Lung microvascular endothelial cell (primary cell): ENCODE data around the gene ARL4C. TPM values are rescaled to one million over a fixed set of nuclear protein-coding genes. Genes with fewer than 3 reads are reported as not detected.

ENCODE experiments used
- DNase-seq, 2 donors: peaks; one replicate each; pipeline versions ENCODE4 v3.0.0 to v3.0.0-alpha.2; 2010; ENCODE audit warnings: low read depth in 2 of 2
- total RNA-seq: library from RNA; depleted of rRNA; stranded (reverse); fragments of >200 nt; gene quantifications from 2 replicates; pipeline ENCODE4 v1.2.1, GENCODE V29; 2014

The ARL4C gene
- total RNA-seq: 2.2 and 3.8 TPM in 2 replicates

- DNase-seq: peak; percentile 84
Measured at GRCh38 chr2:234496835-234497593, at the start of gene ARL4C. ARL4C (minus strand) TSS chr2:234497081; CDS start chr2:234496586, 495 bp downstream.

- peak; percentile 57 to 65 for DNase-seq
Measured at GRCh38 chr2:234544659-234545611, 48.1 kb upstream of the ARL4C start.

GRCh38 chr2:234542742-234543141 lies 45.9 kb upstream of the ARL4C start:
- no peak for DNase-seq

- no peak for DNase-seq
Measured at GRCh38 chr2:234537929-234538328, 41.0 kb upstream of the ARL4C start.

- DNase-seq: no peak
Measured at GRCh38 chr2:234536178-234536965, 39.5 kb upstream of the ARL4C start.

- DNase-seq: no peak
Measured at GRCh38 chr2:234535464-234535863, 38.6 kb upstream of the ARL4C start.

GRCh38 chr2:234534515-234534914 lies 37.6 kb upstream of the ARL4C start:
- no peak for DNase-seq

- DNase-seq: no peak
Measured at GRCh38 chr2:234533626-234534025, 36.7 kb upstream of the ARL4C start.

GRCh38 chr2:234528410-234529148 lies 31.7 kb upstream of the ARL4C start:
- DNase-seq: no peak

- DNase-seq: no peak
Measured at GRCh38 chr2:234526711-234527110, 29.8 kb upstream of the ARL4C start.

GRCh38 chr2:234521536-234521935 lies 24.7 kb upstream of the ARL4C start:
- DNase-seq: no peak

GRCh38 chr2:234518986-234519642 lies 22.2 kb upstream of the ARL4C start:
- DNase-seq: no peak

- DNase-seq: no peak
Measured at GRCh38 chr2:234517971-234518370, 21.1 kb upstream of the ARL4C start.

GRCh38 chr2:234514873-234515638 lies 18.2 kb upstream of the ARL4C start:
- DNase-seq: no peak

GRCh38 chr2:234514099-234514498 lies 17.2 kb upstream of the ARL4C start:
- no peak for DNase-seq

- DNase-seq: no peak
Measured at GRCh38 chr2:234512884-234513669, 16.2 kb upstream of the ARL4C start.

GRCh38 chr2:234502919-234503285 lies 6.0 kb upstream of the ARL4C start:
- no peak for DNase-seq

- peak in 1 of 2 donors; percentile 44 for DNase-seq
Measured at GRCh38 chr2:234502285-234502918, 5.5 kb upstream of the ARL4C start.
